Measurements from ENCODE around the gene CAV2.

DNA sequence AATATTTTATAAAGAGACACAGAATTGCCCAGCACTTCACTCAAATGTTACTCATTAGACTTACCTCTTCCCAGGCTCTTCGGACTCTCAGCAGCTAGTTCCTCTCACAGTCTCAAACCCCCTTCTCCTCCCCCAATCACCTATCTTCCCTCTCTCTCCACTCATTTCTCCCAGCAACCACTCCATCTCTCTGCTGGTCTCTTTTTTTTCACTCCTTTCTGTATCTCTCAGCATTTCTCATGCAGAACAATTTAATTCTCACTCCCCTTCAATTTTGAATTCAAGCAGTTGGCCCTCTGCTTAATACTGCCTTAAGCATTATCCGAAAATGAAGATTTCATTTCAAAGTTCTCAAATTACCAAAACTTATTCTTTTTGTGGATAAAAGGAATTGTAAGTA, 34.4 kb upstream of the CAV2 start:
- TF ChIP-seq CTCF (IDR thresholded peaks at IDR 0.05; ENCODE audit: insufficient read depth, low read depth, low read length) (no peak), EZH2 (IDR thresholded peaks at IDR 0.05; ENCODE audit: insufficient read depth, low read length) (no peak)

All from astrocyte (in vitro differentiated cells and primary cell).